Uterus (tissue), 2 donors: Measurements from ENCODE around the gene CDADC1.

Experiments
- POLR2A ChIP-seq, 2 donors: fragments of 450-650 bp; IDR thresholded peaks; one replicate each; pipeline ENCODE4 v1.6.1; 2016; ENCODE audit warnings: antibody characterized with exemption in 2 of 2, mild to moderate bottlenecking in 1 of 2, moderate library complexity in 1 of 2
- TF ChIP-seq, protein P1 (sequence below), 4 experiments: fragments of 200-600 bp in 2 of 4; fragments of 450-650 bp in 2 of 4; sonication (generic) in 2 of 4; IDR thresholded peaks; one replicate each; pipeline ENCODE4 v1.5.1; 2016 to 2019; ENCODE audit warnings: antibody characterized with exemption in 4 of 4, mild to moderate bottlenecking in 2 of 4, moderate library complexity in 1 of 4

DNA sequence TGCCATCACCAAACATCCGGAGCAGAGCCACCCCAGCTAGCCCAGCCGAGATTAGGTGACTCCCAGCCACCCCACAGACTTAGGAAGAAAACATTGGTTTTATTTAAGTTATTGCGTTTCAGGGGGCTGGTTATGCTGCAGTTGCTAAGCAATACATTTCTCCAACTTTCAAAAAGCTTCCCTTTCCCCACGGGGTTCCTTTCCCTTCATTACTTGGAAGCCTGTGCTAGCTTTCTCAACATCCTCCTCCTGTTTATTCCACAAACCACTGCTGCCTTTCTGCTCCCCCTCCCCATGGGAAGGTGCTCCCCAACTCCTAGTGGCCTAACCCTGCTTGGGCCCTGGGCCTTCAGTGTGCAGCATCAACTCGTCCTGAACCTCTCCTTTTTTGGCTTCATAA lies 52.6 kb downstream of the CDADC1 start:
- TF ChIP-seq, protein P1, sequence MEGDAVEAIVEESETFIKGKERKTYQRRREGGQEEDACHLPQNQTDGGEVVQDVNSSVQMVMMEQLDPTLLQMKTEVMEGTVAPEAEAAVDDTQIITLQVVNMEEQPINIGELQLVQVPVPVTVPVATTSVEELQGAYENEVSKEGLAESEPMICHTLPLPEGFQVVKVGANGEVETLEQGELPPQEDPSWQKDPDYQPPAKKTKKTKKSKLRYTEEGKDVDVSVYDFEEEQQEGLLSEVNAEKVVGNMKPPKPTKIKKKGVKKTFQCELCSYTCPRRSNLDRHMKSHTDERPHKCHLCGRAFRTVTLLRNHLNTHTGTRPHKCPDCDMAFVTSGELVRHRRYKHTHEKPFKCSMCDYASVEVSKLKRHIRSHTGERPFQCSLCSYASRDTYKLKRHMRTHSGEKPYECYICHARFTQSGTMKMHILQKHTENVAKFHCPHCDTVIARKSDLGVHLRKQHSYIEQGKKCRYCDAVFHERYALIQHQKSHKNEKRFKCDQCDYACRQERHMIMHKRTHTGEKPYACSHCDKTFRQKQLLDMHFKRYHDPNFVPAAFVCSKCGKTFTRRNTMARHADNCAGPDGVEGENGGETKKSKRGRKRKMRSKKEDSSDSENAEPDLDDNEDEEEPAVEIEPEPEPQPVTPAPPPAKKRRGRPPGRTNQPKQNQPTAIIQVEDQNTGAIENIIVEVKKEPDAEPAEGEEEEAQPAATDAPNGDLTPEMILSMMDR (IDR thresholded peaks at IDR 0.05), result no peak
- TF ChIP-seq POLR2A (IDR thresholded peaks at IDR 0.05), result no peak
